Astrocyte (in vitro differentiated cells and primary cell): Measurements from ENCODE around the gene MAPK12. TPM values are rescaled to one million over a fixed set of nuclear protein-coding genes. Genes with fewer than 3 reads are reported as not detected.

ENCODE experiments used
- DNase-seq: peaks from one replicate; pipeline ENCODE4 v3.0.0-alpha.2; 2010; ENCODE audit warnings: low read depth
- FAIRE-seq: peaks from 2 replicates; lab custom pipeline; 2011; peaks lifted over from hg19 to GRCh38; lab: Jason Lieb, UNC
- H2AFZ ChIP-seq: 2 replicates; pipeline ENCODE4 v1.6.0; 2012; ENCODE audit warnings: low read depth, low read length, inconsistent platforms
- H3K27ac ChIP-seq: 2 replicates; pipeline ENCODE4 v1.5.1; 2011; ENCODE audit warnings: low read depth, low read length, inconsistent platforms
- H3K27me3 ChIP-seq: 2 replicates; pipeline ENCODE4 v1.6.0; 2011; ENCODE audit warnings: low read length, inconsistent platforms; ENCODE audit not compliant: insufficient read depth
- H3K36me3 ChIP-seq: 2 replicates; pipeline ENCODE4 v1.5.1; 2011; ENCODE audit warnings: low read length, inconsistent platforms; ENCODE audit not compliant: insufficient read depth
- H3K4me1 ChIP-seq: 2 replicates; pipeline ENCODE4 v1.5.1; 2011; ENCODE audit warnings: low read length, inconsistent platforms; ENCODE audit not compliant: insufficient read depth
- H3K4me2 ChIP-seq: 2 replicates; pipeline ENCODE4 v1.6.0; 2012; ENCODE audit warnings: low read length, inconsistent platforms
- H3K4me3 ChIP-seq: 2 replicates; pipeline ENCODE4 v1.5.1; 2011; ENCODE audit warnings: low read depth, mild to moderate bottlenecking, low read length, inconsistent platforms; ENCODE audit not compliant: insufficient read depth
- H3K79me2 ChIP-seq: 2 replicates; pipeline ENCODE4 v1.6.0; 2012; ENCODE audit warnings: mild to moderate bottlenecking, low read length, inconsistent platforms; ENCODE audit not compliant: insufficient read depth
- H3K9ac ChIP-seq: 2 replicates; pipeline ENCODE4 v1.6.0; 2012; ENCODE audit warnings: mild to moderate bottlenecking, low read length, inconsistent platforms
- H3K9me3 ChIP-seq: 2 replicates; pipeline ENCODE4 v1.5.1; 2012; ENCODE audit warnings: low read depth, mild to moderate bottlenecking, low read length, inconsistent platforms; ENCODE audit not compliant: insufficient read depth
- H4K20me1 ChIP-seq: 2 replicates; pipeline ENCODE4 v1.6.0; 2012; ENCODE audit warnings: low read length, inconsistent platforms; ENCODE audit not compliant: insufficient read depth
- H3K27ac Mint-ChIP-seq: one replicate; pipeline ENCODE4 v1.8.0; 2021; ENCODE audit warnings: mild to moderate bottlenecking, mixed read lengths; ENCODE audit not compliant: unreplicated experiment
- H3K27me3 Mint-ChIP-seq: one replicate; pipeline ENCODE4 v1.8.0; 2021; ENCODE audit warnings: low read depth, mixed read lengths; ENCODE audit not compliant: unreplicated experiment
- H3K36me3 Mint-ChIP-seq: one replicate; pipeline ENCODE4 v1.8.0; 2021; ENCODE audit warnings: low read depth, mixed read lengths; ENCODE audit not compliant: unreplicated experiment
- H3K4me1 Mint-ChIP-seq: one replicate; pipeline ENCODE4 v1.8.0; 2021; ENCODE audit warnings: low read depth, mixed read lengths; ENCODE audit not compliant: unreplicated experiment
- H3K4me3 Mint-ChIP-seq: one replicate; pipeline ENCODE4 v1.8.0; 2021; ENCODE audit warnings: mild to moderate bottlenecking, moderate library complexity, mixed read lengths; ENCODE audit not compliant: unreplicated experiment
- H3K9me3 Mint-ChIP-seq: one replicate; pipeline ENCODE4 v1.8.0; 2021; ENCODE audit warnings: mild to moderate bottlenecking, mixed read lengths; ENCODE audit not compliant: unreplicated experiment
- CTCF ChIP-seq: IDR thresholded peaks from 2 replicates; pipeline ENCODE4 v1.5.1; 2011; ENCODE audit warnings: low read depth, mild to moderate bottlenecking, inconsistent platforms, low read length, moderate library complexity; ENCODE audit not compliant: insufficient read depth
- EZH2 ChIP-seq: IDR thresholded peaks from 2 replicates; pipeline ENCODE4 v1.6.1; 2012; ENCODE audit warnings: mild to moderate bottlenecking, low read length, inconsistent platforms; ENCODE audit not compliant: insufficient read depth
- total RNA-seq: library from RNA; stranded (reverse); gene quantifications from 2 replicates; pipeline ENCODE4 v1.2.1, GENCODE V29; 2021

Gene MAPK12
- total RNA-seq, 1 donor from 2014 or later = 36.4 TPM

- no peak overlapping the region for H3K4me3 Mint-ChIP-seq
- peaks cover 3% of the 10 kb centered on the region for H3K36me3 Mint-ChIP-seq
- Histone ChIP-seq H3K36me3 (no peaks in the 10 kb centered on the region), H3K27me3 (no peaks in the 10 kb centered on the region), H2AFZ (no peak overlapping the region), H3K79me2 (peaks cover 21% of the 10 kb centered on the region), H4K20me1 (peaks cover 40% of the 10 kb centered on the region), H3K27ac (no peak overlapping the region), H3K4me1 (peaks cover 18% of the 10 kb centered on the region), H3K9me3 (no peaks in the 10 kb centered on the region), H3K4me3 (no peak overlapping the region), H3K4me2 (no peak overlapping the region), H3K9ac (no peak overlapping the region)
- FAIRE-seq (no peak), DNase-seq (no peak)
- H3K27ac Mint-ChIP-seq = no peak overlapping the region
- TF ChIP-seq EZH2 (no peak), CTCF (peak; percentile 45)
- no peaks in the 10 kb centered on the region for H3K9me3 Mint-ChIP-seq
- no peaks in the 10 kb centered on the region for H3K27me3 Mint-ChIP-seq
- peaks cover 2% of the 10 kb centered on the region for H3K4me1 Mint-ChIP-seq
Observed at GRCh38 chr22:50252082-50253045, 9.1 kb downstream of the MAPK12 start.

GRCh38 chr22:50251477-50252081, 9.9 kb downstream of the MAPK12 start:
- H3K4me1 ChIP-seq = peaks cover 18% of the 10 kb centered on the region
- H3K27me3 ChIP-seq = no peaks in the 10 kb centered on the region
- H2AFZ ChIP-seq = peak overlapping the region; percentile 71
- H3K4me3 ChIP-seq = peak overlapping the region; percentile 75
- Mint-ChIP-seq H3K4me3 (no peak overlapping the region), H3K4me1 (peaks cover 2% of the 10 kb centered on the region), H3K36me3 (peaks cover 5% of the 10 kb centered on the region), H3K9me3 (no peaks in the 10 kb centered on the region), H3K27ac (no peak overlapping the region), H3K27me3 (no peaks in the 10 kb centered on the region)
- DNase-seq (no peak), FAIRE-seq (no peak)
- peak overlapping the region; percentile 99 for H3K4me2 ChIP-seq
- no peaks in the 10 kb centered on the region for H3K9me3 ChIP-seq
- peaks cover 26% of the 10 kb centered on the region for H3K79me2 ChIP-seq
- H3K36me3 ChIP-seq = no peaks in the 10 kb centered on the region
- no peak for TF ChIP-seq CTCF
- TF ChIP-seq EZH2 = no peak
- peaks cover 41% of the 10 kb centered on the region for H4K20me1 ChIP-seq
- H3K27ac ChIP-seq = no peak overlapping the region
- peak overlapping the region; percentile 89 for H3K9ac ChIP-seq
